ENCODE measurements around the gene SPDYE18.
"Not testable (repeated sequence)": the region's sequence is repeated elsewhere in the genome, so short reads cannot be mapped to it uniquely, and the experiment has no call there.

The SPDYE18 gene, protein sequence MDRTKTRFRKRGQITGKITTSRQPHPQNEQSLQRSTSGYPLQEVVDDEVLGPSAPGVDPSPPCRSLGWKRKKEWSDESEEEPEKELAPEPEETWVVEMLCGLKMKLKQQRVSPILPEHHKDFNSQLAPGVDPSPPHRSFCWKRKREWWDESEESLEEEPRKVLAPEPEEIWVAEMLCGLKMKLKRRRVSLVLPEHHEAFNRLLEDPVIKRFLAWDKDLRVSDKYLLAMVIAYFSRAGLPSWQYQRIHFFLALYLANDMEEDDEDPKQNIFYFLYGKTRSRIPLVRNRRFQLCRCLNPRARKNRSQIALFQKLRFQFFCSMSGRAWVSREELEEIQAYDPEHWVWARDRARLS

DNA sequence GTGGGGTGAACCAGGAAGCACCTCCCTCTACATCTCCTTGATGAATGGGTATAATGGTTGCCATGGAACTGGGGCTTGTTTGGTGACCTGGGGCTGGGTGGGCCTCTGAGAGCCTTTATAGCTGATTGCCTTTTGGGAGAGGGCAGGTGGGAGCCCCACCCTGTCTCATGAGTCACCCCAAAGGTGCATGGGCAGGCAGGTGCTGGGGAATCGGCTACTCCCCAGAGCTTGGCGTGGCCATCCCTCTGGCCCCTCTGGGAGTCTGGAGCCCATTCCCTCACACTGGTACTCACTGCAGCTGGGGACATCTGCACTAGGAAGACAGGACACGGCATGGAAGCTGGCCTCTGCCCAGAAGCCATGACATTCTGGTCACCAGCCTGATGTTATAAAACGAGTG is at the start of gene SPDYE18:
SPDYE18 (minus strand) TSS at position 2 of the 400 bp plus-strand sequence. CDS start 2,046 bp downstream, outside the sequence.
- DNase-seq, result not testable (repeated sequence)

DNA sequence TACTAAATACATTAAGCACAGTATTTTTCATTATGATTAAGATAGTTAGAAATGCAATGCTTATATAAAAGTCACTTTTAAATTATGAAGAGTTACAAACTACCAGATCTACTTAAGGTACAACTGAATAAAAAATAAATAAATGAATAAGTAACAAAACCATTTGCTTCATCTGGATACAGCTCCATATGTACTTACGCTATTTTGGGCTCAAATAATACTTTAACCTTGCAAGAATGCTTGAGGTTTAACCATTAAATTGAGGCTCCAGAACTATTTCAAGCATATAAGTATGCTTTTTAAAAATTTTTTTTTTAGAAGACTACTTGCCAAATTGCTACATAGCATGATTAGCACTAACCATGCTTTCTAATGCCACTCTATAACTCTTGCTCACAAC is 46.0 kb upstream of the SPDYE18 start:
- not testable (repeated sequence) for DNase-seq

DNA sequence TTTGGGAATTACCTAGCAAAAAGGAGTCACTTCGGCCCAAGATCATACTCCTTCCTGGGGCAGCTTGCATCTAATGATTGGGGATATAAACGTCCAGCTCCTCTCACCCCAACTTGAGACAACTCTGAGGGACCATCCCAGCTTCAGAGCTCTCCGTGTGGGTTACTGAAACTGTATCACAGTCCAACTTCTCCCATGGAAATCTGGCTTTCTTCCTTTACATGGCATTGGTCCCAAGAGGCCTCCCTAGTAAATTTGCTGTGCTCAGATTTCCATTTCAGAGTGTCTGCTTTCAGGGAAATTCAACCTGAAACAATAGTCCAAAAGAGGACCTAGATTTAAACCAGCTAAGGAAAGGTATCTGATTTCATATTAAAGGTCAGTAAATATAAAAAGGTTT is 45.3 kb upstream of the SPDYE18 start:
- not testable (repeated sequence) for DNase-seq

DNA sequence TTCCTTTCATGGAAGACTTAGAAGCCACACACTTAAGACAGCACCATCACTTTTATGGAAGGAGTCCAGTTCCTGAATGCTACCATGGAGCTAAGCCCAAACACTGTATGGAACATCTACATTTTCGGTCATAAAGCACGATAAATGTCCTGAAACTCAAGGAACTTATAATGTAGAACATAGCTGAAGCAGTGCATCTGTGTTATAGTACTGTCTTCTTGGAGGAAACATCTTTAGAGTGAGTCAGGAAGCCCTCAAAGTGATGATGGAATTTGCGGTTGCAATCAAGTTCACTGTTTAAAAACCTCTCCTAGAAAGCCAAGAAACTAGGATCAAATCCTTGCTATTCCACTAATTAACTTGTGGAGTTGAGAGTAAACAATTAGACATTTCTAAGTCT is 43.5 kb upstream of the SPDYE18 start:
- DNase-seq, result not testable (repeated sequence)

DNA sequence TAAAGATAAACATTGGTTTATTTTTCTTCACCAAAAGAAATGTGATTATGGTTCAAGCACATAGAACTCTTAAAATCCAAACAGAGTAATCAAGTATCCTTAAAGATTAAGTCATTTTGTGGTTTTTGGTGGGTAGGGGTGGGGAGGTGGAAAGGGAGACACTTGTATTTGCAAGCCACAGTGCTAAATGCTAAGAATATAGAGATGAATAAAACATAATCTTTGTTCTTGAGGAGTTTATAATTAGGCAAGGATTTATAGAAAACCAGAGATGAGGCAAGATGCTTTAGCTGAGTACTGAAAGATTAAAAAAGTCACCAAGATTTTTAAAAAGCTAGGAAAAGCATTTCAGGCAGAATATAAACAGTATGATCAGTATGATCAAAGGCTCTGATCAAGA is 40.3 kb upstream of the SPDYE18 start:
- DNase-seq, result not testable (repeated sequence)

DNA sequence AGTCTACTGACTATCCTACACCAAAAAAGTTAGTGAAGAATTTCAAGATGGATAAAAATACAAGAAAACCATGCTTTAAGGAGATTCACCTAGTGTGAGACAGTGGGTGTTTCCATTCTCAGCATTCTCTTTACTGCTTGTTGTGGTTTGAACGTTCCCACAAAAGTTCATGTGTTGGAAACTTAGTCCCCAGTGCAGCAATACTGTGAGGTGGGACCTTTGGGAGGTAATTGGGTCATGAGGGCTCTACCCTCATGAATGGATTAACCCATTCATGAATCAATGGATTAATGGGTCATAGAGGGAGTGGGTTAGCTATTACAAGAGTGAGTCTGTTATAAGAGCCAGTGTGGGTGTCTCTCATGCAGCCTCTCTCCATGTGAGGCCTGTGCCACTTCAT is 38.8 kb upstream of the SPDYE18 start:
- DNase-seq, result not testable (repeated sequence)

DNA sequence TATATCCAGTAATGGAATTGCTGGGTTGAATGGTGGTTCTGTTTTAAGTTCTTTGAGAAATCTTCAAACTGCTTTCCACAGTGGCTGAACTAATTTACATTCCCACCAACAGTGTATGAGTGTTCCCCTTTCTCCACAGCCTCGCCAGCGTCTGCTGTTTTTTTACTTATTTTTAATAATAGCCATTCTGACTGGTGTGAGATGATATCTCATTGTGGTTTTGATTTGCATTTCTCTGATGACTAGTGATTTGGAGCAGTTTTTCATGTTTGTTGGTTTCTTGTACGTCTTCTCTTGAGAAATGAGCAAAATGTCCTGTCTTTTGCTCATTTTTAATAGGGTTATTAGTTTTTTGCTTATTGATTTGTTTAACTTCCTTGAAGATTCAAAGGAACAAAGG is 38.1 kb upstream of the SPDYE18 start:
- not testable (repeated sequence) for DNase-seq

DNA sequence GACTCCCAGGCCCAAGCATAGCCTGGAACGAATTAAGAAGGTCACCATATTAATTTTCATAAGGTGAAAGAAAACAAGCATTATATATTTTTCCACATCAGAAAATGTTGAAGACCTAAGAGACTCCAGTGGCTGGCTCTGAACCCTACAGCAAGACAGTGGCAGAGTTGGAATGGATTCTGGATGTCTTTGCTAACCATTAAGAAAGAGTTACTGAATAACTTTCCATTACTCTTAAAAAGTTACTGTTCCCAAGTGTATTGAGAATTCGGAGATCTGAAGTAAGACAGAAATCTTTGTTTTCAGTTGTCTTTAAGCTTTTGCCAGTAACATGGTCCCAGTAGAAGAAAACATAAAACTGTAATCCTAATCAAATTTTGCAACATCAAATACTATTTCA is 29.9 kb upstream of the SPDYE18 start:
- DNase-seq, result not testable (repeated sequence)

DNA sequence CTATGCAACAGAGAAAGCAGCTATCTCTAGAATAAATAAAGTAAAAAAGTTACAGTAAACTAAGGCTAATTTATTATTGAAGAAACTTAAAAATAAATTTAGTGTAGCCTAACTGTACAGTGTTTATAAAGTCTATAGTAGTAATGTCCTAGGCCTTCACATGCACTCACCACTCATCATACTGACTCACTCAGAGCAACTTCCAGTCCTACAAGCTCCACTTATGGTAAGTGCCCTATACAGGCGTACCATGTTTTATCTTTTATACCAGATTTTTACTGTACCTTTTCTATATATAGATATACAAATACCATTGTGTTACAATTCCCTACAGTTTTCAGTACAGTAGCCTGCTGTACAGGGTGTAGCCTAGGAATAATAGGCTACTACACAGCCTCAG is 19.8 kb upstream of the SPDYE18 start:
- not testable (repeated sequence) for DNase-seq

DNA sequence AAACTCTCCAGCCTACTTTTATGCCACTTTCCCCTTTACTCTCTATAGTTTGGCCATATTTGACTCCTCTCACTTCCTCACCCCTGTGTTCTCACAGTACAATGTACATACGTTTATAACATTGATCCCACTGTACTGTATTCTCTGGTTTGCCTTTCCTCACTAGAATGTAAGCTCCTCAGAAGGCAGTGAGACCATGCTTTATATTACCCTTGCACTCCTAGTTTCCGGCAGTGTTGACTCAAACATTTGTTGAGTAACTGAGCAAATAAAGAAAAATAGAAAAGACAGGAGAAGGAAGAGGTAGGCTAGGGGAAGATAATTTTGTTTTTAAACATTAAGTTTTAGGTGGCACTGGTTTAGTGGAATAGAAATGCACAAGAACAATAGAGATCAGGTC is 17.9 kb upstream of the SPDYE18 start:
- DNase-seq, result not testable (repeated sequence)

DNA sequence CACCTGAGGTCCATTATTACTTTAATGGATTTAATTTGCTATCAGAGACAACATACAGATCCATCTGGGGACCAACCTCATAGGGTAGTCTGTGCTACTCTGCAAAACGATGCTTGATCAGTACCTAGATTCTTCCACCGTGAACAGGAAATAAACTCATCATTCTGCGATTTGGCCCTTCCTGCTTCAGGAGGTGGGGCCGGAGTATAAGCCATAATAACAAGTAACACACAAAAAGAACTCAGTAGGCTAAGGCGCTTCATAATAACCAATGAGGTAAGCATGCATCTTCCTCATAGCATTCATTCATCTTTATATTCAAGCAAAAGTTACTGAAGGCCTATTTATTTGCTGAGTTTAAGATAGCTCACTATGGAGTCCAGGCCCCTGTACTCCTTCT is 17.3 kb upstream of the SPDYE18 start:
- DNase-seq, result not testable (repeated sequence)

DNA sequence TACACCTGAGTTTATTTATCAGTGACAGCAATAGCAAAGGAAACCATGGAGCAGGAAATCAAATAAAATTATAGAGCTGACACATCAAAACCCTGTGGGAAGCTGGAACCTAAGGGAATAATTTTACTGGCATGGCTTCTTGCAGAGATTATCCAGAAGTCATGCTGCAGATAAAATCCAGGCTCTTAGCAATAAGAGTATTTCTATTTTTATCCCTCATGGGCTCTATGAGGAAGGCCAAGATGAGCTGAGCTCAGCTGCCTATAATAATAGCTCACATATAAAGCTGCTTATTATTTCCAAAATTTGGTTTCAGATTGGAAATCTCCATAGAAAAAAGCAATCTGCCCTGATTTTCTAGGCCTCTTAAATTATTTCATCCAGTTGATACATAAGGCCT is 16.8 kb upstream of the SPDYE18 start:
- DNase-seq, result not testable (repeated sequence)

DNA sequence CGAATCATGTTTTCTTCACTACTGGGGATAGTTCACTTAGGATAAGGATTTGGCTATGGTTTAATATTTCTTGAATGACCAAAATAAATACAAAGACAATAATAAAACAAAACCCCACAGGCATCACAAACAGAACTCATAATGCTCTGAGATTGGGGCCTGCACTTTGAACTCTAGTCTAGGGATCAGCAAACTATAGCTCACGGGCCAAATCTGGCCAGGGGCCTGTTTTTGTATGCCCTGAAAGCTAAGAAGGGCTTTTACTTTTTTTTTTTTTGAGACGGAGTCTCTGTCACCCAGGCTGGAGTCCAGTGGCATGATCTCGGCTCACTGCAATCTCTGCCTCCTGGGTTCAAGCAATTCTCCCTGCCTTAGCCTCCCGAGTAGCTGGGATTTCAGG is 14.7 kb upstream of the SPDYE18 start:
- not testable (repeated sequence) for DNase-seq

DNA sequence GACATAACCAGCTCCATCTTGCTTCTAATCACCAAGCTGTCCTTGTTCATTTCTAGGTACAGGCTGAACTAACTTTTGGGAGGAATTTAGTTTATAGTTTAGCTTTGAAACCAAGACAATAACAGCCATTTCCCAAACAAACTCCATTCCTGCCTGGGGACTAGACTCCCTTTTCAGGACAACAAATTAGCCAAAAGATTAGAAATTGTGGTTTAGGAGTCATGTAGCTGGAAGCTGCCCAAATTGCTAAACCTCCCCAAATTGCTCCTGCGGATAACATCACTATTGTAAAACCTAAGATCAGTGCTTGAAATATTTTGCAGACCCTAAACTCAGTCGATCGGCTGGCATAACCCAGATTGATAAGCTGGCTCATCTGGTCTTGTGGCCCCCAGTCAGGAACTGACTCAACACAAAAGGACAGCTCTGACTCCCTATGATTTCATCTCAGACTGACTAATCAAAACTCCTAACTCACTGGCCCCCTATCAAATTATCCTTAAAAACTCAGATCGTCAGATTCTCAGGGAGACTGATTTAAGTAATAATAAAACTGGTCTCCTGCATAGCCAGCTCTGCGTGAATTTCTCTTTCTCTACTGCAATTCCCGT is 12.5 kb upstream of the SPDYE18 start:
- DNase-seq, result not testable (repeated sequence)

DNA sequence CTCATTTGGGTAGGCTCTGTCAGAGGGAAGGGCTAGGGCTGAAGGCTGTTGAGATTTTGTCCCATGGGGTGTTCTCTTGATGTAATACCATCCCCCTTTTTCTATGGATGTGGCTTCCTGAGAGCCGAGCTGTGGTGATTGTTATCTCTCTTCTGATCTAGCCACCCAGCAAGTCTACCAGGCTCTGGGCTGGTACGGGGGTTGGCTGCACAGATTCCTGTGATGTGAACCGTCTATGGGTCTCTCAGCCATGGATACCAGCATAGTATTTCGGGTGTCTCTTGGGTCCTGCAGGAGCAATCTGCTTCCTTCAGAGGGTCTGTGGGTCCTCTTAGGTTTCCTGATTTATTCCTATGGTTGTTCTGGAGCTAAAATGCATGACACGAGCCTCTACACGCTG is 8.8 kb upstream of the SPDYE18 start:
- not testable (repeated sequence) for DNase-seq

DNA sequence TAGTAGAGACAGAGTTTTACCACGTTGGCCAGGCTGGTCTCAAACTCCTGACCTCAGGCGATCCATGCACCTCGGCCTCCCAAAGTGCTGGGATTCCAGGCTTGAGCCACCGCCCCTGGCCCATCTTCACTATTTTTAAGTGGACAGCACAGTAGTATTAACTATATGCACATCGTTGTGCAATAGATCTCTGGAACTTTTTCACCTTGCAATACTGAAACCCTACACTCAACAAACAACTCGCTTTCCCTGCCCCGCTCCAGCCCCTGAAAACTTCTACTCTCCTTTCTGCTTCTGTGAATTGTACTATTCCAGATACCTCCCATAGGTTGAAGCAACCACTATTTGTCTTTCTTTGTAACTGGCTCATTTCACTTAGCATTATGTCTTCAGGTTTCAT is 3.5 kb upstream of the SPDYE18 start:
- DNase-seq, result not testable (repeated sequence)

DNA sequence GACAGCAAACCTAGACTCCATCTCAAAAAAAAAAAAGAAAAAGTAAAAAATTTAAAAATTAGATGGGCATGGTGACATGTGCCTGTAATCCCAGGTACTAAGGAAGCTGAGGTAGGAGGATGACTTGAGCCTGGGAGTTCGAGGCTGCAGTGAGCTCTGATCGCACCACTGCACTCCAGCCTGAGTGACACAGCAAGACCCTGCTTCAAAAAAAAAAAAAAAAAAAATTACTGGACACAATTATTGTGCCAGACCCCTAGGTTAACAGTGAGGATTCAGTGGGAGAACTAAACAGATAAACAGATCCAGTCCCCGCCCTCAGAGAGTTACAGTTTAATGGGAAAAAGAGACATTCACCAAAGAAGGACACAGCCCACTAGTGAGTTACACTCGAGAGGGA is 1.4 kb upstream of the SPDYE18 start:
- DNase-seq, result not testable (repeated sequence)

DNA sequence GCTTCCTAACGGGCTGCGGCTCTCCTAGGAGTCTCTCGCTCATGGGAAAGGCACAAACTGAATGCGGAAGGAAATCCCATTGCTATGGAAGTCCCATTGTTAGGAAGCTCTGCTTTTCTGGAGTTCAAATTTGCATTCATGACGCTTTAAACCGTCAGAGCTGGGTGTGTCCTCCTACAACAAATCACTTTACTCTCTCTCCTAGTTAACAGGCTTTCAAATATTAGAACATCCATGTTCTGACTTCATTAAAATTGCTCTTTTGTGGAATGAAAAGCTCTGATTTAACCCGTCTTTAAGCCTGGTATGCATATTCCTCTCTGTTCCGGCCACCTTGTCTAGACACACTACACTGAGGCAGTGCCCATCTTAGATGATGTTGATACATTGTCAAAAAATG is 30.1 kb downstream of the SPDYE18 start, which contains the start of gene SPDYE17:
SPDYE17 (minus strand) TSS at position 101 of the 400 bp plus-strand sequence. CDS start 1,791 bp downstream, outside the sequence.
- DNase-seq, result not testable (repeated sequence)

DNA sequence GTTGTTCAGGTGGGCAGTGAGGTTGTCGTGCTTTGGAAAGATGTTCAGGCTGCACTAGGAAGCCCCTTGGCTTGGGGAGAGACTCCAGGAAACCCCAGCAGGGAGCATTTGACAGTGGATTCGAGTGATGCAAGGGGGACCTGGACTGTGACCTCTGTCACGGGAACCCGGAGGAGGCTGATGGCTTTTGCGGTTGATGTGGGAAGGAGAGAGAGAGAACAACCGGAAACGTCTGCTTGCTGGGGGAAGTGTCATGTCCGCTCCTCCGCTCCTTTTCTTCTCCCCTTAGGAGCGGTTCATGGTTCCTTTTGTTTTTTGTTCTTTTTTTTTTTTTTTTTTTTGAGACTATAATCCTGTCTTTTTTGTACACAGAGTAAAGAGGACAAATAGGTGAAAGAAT is 36.0 kb downstream of the SPDYE18 start:
- not testable (repeated sequence) for DNase-seq

DNA sequence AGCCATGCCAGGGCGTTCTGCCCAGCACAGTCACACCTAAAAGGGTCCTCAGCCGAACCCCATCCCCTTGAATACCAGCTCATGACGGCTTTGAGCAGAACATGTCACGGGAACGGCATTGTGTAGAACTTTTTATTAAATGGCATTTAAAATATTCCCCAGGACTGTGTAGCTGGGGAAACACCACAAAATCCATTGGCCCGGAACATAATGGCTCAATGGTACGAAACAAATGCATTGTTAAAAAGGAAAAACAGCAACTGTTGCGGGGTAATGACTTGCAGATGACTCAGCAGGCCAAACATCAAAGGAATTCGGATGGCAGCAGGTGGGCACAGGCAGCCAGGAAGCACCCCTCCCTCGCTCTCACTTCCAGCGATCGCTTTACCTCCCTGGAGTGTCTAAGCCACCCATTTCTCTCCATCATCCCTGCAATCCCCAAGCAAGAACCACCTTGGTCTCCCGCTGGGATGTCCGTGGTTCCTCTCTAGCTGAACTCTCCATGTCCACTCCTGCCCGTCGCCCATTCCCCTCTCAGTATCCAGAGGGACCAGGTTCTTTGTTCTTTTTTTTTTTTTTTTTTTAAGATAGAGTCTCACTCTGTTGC is 52.2 kb downstream of the SPDYE18 start:
- peak; percentile 17 for DNase-seq

DNA sequence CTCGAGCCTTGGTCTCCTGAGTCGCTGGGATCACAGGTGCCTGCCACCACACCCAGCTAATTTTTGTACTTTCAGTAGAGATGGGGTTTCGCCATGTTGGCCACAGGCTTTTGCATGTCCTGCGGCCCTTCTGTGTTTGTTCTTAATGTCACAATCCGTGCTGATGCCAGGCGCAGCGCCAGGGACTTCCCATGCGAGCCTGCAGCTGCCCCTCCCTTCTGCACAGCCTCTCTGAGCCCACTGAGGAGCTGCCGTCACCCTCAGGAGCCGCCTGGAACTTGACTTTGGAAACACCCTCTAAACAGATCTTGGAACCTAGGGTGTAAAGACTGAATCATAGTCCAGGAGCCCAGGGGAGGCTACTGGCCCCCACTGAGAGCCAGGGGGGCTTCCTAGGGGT is 54.4 kb downstream of the SPDYE18 start:
- peak; percentile 1 for DNase-seq

DNA sequence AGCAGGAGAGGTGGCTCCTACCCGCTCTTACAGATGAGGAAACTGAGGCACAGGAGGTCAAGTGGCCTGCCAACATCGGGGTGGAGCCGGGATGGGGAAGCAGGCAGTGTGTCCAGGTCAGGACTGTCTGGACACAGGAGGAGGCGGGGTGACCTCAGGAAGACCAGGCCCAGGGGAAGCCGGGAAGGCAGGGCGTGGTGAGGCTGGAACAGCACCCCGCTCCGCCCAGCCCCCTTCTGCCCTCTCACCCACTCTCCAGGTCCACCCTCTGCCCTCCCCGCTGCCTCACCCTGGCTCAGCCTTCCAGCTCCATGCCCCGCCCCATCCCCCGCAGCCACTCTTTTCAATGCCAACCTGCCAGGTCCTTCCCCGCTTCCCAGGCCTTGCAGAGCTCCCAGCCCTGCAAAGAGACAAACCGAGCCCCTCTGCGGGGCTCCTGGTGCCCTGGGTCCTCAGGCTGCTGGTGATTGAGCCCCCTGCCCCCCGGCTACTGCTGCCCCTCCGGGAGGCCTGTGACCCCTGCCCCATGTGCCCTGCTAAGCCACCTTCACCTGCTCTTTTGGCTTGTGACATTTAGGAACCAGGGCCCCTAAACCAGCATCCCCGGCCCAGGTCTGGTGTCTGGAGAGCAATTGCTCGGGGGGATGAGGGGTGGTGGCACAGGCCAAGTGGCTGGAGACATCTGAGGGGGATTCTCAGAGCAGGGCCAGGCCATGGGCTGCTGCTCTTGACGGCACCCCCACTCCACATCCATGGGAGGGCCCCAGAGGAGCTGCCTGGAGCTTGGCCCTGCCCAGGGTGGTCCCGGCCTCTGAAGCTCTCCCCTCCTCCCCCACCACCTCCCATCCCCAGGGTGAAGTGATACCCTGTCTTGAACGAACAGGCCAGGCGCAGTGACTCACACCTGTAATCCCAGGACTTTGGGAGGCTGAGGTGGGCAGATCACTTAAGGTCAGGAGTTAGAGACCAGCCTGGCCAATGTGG is 55.9 kb downstream of the SPDYE18 start:
- DNase-seq, result not testable (repeated sequence)
